Ramos (cell line): ENCODE results near the gene IGF2BP2.
"Not testable (repeated sequence)": the region's sequence is repeated elsewhere in the genome, so short reads cannot be mapped to it uniquely, and the experiment has no call there.

ENCODE experiments used
- in situ Hi-C: fragments of 300-500 bp; cut with MboI; formaldehyde crosslinking; loops from one replicate; pipeline ENCODE4 v1.14.3; 2022; ENCODE audit warnings: low sequenced_read_pairs; ENCODE audit not compliant: unreplicated experiment

The IGF2BP2 gene

DNA sequence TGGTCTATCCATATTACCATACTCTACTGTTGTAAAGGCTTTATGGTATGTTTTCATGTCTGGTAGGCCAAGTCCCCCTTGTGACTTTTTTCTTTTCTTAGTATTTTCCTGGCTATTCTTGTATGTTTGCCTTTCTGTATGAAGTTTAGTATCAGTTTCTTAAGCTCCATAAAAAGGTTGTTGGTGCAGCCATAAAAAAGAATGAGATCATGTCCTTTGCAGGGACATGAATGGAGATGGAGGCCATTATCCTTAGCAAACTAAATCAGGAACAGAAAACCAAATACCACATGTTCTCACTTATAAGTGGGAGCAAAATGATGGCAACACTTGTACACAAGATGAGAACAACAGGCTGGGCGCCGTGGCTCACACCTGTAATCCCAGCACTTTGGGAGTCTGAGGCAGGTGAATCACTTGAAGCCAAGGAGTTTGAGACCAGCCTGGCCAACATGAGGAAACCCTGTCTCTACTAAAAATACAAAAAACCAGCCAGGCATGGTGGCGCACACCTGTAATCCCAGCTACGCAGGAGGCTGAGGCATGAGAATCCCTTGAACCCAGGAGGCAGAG lies 13.7 kb upstream of the IGF2BP2 start:
- in situ Hi-C loops = not testable (repeated sequence)

GRCh38 chr3:185837414-185837813 lies 12.6 kb upstream of the IGF2BP2 start:
- in situ Hi-C loops = no loop called here

GRCh38 chr3:185831990-185832389 lies 7.1 kb upstream of the IGF2BP2 start:
- in situ Hi-C loops = no loop called here

DNA sequence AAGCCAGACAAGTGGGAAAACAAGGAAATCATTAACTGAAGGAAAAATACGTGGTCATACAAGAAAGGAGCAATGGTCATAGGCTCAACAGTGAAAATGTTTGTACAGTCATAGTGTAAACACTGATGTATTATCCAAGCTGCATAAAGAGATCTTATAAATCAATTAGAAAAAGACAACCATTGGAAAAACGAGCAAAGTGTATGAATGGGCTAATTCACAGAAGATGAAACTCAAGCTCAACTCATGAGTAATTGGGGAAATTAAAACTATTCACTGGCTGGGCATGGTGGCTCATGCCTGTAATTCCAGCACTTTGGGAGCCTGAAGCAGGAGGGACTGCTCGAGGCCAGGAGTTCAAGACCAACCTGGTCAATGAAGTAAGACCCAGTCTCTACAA lies 6.4 kb upstream of the IGF2BP2 start:
- in situ Hi-C loops = no loop called here

- in situ Hi-C loops = no loop called here
Observed at GRCh38 chr3:185830018-185830797, 5.4 kb upstream of the IGF2BP2 start.

GRCh38 chr3:185828755-185829154 lies 3.9 kb upstream of the IGF2BP2 start:
- in situ Hi-C loops = no loop called here

DNA sequence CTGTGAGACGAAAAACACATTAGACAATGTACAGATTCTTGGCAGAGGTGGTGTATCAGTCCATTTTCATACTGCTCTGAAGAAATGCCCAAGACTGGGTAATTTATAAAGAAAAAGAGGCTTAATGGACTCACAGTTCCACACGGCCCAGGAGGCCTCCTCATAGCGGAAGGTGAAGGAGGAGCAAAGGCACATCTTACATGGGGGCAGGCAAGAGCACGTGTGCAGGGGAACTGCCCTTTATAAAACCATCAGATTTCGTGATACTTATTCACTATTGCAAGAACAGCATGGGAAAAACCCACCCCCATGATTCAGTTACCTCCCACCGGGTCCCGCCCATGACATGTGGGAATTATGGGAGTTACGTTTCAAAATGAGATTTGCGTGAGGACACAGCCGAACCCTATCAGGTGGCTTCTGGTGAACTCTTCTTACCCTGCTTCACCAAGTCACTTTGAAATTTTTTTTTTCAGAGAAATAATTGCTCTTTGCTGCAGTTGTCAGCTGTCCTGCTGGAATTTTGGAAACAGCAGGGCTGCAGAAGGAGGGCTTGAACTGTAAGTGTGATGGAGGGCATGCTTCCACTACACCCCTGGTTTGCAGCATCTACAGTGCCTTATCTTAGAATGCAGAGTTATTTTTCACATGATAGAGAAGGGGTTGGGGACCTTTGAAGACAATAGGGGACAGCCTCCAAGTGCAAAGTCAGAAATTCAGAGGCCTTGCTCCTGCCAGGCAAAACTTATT lies 2.9 kb upstream of the IGF2BP2 start:
- in situ Hi-C loops = no loop called here

DNA sequence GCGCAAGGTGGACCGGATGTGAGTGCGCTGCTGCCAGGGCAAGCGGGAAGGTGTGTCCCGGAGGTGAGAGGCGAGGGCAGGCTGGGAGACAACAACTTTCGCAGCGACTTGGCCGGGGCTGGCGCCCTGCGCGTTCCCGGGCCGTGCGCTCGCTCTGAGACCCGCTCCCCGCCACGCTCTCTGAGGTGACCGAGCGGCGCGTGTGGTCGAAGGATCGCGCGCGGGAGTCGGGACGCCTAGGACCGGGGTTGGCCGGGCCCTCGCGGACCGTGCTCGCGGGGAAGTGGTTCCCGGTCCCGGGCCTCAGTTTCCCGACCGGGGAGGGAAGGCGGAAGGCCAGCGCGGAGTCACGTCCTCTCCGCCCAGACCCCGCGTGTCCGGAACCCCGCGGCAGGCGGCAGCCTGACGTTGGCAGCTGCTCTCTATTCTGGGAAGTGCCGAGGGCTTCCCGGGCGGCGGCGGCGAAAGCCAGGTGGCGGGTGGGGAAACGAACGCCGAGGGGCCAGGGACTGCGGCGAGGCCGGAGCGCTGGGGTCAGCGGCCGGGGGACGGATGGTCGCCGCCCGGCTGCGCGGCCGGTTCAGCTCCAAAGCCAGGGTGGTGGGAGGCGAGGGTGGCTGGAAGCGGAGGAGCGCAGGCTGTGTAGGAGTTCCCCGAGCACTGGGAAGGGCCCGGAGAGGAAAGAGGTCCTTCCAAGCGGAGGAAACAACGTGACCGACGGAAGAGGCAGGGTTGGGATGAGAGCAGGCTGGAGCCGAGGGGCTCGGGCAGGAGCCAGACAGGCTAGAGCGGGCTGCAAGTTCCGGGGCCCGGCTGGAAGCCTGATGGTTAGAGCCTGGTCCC lies 1.0 kb upstream of the IGF2BP2 start:
- in situ Hi-C loops = no loop called here

- in situ Hi-C loops = no loop called here
Observed at GRCh38 chr3:185824051-185825005, 514 bp downstream of the IGF2BP2 start.

GRCh38 chr3:185823078-185824044 lies 1.5 kb downstream of the IGF2BP2 start:
- in situ Hi-C loops = no loop called here

- in situ Hi-C loops = no loop called here
Observed at GRCh38 chr3:185822221-185823000, 2.4 kb downstream of the IGF2BP2 start.

DNA sequence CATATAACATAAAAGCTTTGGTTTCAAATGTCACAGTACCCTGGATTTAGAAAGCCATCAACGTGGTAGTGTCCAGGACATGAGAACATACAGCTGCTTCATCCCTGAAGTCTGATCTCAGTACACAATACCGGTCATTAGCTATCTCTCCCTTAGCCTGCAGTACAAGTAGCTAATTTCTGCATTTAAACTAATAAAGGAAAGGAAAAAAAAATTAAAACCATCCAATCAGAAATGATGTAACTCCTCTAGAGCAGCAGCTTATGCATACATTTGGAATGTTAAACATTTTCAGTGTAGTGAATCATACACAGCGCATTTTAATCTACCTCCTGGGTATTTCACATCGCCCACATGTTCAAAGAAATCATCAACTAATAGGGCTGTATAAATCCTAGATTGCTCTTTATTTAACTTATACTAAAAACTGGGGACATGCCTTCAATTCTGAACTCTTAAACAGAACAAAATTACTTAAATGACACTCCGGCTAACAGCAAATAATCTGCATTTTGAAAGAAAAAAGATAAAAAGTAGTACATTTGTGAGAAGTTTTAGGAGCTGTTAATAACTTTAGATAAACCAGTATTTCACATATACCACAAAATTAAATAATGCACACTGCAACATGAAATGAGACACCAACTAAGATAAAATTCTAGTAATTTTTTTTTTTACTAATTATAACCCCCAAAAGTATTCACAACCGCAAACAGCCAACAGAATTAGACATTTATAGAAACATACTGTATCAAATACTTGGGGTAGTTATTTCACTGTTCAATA lies 3.7 kb downstream of the IGF2BP2 start:
- in situ Hi-C loops = no loop called here

DNA sequence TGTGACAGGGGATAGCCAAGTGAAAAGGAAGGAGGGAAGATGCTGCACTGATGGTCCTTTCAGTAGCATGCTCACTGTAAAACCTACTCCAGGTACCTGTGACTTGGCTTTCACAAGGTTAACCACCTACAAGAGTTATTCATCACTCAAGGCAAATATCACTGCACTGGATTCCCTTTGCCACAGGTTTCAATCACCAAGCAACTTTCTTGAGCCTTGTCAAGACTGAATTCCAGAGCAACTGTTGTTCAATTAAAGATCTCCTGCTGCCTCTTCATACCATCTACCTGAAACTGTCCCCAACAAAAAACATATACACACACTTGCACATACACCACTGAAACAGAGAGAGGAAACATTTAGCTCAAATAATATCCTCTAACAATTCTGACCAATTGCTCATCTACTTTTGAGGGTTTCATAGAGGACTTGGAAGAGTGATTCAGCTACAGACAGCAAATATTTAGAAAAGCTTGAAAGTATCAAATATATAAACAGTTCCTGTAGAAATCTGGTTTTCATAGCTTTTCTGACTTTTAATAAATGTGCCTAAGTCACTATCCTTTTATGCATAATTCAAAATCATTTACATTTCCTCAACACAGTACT lies 6.5 kb downstream of the IGF2BP2 start:
- in situ Hi-C loops = no loop called here

- in situ Hi-C loops = no loop called here
Observed at GRCh38 chr3:185815391-185816282, 9.2 kb downstream of the IGF2BP2 start.

DNA sequence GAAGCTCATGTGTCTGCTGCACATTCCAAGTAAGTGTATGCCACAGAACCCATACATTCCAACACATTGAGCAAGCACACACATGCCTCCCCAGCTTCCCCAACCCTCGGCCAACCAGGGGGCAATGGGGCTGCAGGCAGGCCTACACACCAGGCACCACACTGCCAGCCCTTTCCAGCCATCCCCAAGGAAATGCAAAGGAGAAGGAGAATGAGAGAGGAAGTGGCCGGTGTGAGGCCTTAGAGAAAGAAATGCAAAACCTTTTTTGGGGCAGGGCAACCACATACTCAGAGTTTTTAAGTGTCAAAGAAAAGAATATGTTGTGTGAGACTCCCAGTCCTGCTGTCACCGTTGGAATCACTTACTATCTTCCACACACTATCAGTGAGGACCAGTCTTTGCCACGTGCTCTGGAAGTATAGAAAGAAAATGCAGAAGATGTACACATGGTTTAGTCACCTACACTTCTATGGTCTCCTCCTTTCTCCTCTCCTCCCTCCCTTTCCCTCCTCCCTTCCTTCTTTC lies 11.1 kb downstream of the IGF2BP2 start:
- in situ Hi-C loops = no loop called here
